Measurements from ENCODE around the gene MAPK13.

GRCh38 chr6:36082318-36082717, 48.0 kb upstream of the MAPK13 start:
- no peak for TF ChIP-seq TAF1 (IDR thresholded peaks at IDR 0.05; ENCODE audit: borderline replicate concordance, low read depth, low read length)
- no peak for TF ChIP-seq POLR2AphosphoS5 (IDR thresholded peaks at IDR 0.05; ENCODE audit: low read depth, low read length)
- no peak for TF ChIP-seq POLR2A (IDR thresholded peaks at IDR 0.05; ENCODE audit: low read depth, low read length)

All from GM12892 (cell line).